K562 (cell line): ENCODE results near the gene COL7A1. TPM values are rescaled to one million over a fixed set of nuclear protein-coding genes. Genes with fewer than 3 reads are reported as not detected.
A peak's percentile ranks its signal among the peaks of the same experiment; 100 is the strongest.

Experiments
- ATAC-seq: fragments of 200-7000 bp; cut with Tn5 transposase; 3 replicates; pipeline ENCODE4 v1.9.1; 2020; ENCODE audit warnings: moderate library complexity
- BruUV-seq: library from RNA; stranded (reverse); fragments of 400-500 nt; replicated peaks from 2 replicates; lab custom pipeline; 2021; lab: Mats Ljungman, UMichigan
- CTCF ChIA-PET: fragments of 300-600 bp; formaldehyde crosslinking; extraction: SDS; loops from one replicate; lab custom pipeline; 2021; ENCODE audit warnings: low intra/inter-chr PET ratio; lab: Yijun Ruan, JAX
- POLR2A ChIA-PET: fragments of 300-600, 350-650 bp; sonication (Branson Sonifier 250); formaldehyde crosslinking; extraction: SDS; loops from one replicate; lab custom pipeline; 2021; ENCODE audit warnings: antibody characterized with exemption, inconsistent platforms; lab: Yijun Ruan, JAX
- DNase-seq, 4 experiments: peaks; one replicate each; pipeline versions ENCODE4 v3.0.0 to v3.0.0-alpha.2; 2011 to 2018; ENCODE audit warnings: low spot score in 3 of 4, mixed read lengths in 3 of 4; ENCODE audit errors: extremely low read depth in 1 of 4
- FAIRE-seq: peaks from 2 replicates; lab custom pipeline; 2011; peaks lifted over from hg19 to GRCh38; lab: Jason Lieb, UNC
- H2AFZ ChIP-seq: 2 replicates; pipeline ENCODE4 v1.6.0; 2011; ENCODE audit warnings: low read depth, low read length, control low read depth, inconsistent platforms
- H3K27ac ChIP-seq: fragments of 200-600 bp; 3 replicates; pipeline ENCODE4 v1.8.0; 2011; ENCODE audit warnings: low read depth, mild to moderate bottlenecking, control low read depth, inconsistent platforms, low read length, moderate library complexity, mixed read lengths; ENCODE audit errors: extremely low read depth
- H3K27me3 ChIP-seq, 2 experiments: fragments of 300-600 bp in 1 of 2; 2 replicates in 1 of 2; 3 replicates in 1 of 2; pipeline versions ENCODE4 v1.6.0 to v1.8.0; 2011; ENCODE audit warnings: inconsistent platforms in 2 of 2, low read length in 2 of 2, mild to moderate bottlenecking in 1 of 2, mixed read lengths in 1 of 2, moderate library complexity in 1 of 2; ENCODE audit not compliant: control insufficient read depth in 2 of 2, insufficient read depth in 2 of 2
- H3K36me3 ChIP-seq: fragments of 300-600 bp; 3 replicates; pipeline ENCODE4 v1.8.0; 2011; ENCODE audit warnings: mild to moderate bottlenecking, low read length, inconsistent platforms; ENCODE audit not compliant: control insufficient read depth, insufficient read depth
- H3K4me1 ChIP-seq, 2 experiments: fragments of 200-600 bp in 1 of 2; replicated peaks in 1 of 2; 2 replicates in 1 of 2; 3 replicates in 1 of 2; pipeline versions ENCODE4 v1.5.1 to v1.8.0; 2011; ENCODE audit warnings: inconsistent platforms in 2 of 2, low read length in 2 of 2, mild to moderate bottlenecking in 1 of 2, mixed read lengths in 1 of 2, moderate library complexity in 1 of 2; ENCODE audit not compliant: control insufficient read depth in 2 of 2, insufficient read depth in 2 of 2
- H3K4me2 ChIP-seq: 2 replicates; pipeline ENCODE4 v1.6.1; 2011; ENCODE audit warnings: low read length, control low read depth, inconsistent platforms, mixed read lengths; ENCODE audit not compliant: insufficient read depth
- H3K4me3 ChIP-seq: fragments of 200-600 bp; sonication (generic), shearing (Covaris generic); 2 replicates; pipeline ENCODE4 v1.5.1; 2016; ENCODE audit warnings: control low read depth, inconsistent platforms
- H3K79me2 ChIP-seq: fragments of 200-600 bp; 3 replicates; pipeline ENCODE4 v1.8.0; 2011; ENCODE audit warnings: low read length, inconsistent platforms; ENCODE audit not compliant: control insufficient read depth, insufficient read depth
- H3K9ac ChIP-seq, 2 experiments: 2 replicates each; pipeline versions ENCODE4 v1.6.0 to v1.6.1; 2011; ENCODE audit warnings: low read depth in 2 of 2, low read length in 2 of 2, control low read depth in 1 of 2, inconsistent platforms in 1 of 2, mild to moderate bottlenecking in 1 of 2, mixed read lengths in 1 of 2; ENCODE audit not compliant: insufficient read depth in 1 of 2
- H3K9me1 ChIP-seq: one replicate; pipeline ENCODE4 v1.6.0; 2011; ENCODE audit warnings: inconsistent platforms, mild to moderate bottlenecking, low read length, moderate library complexity; ENCODE audit not compliant: control insufficient read depth, insufficient read depth
- H3K9me3 ChIP-seq: replicated peaks from 2 replicates; pipeline ENCODE4 v1.5.1; 2011; ENCODE audit warnings: low read depth, low read length, inconsistent platforms; ENCODE audit not compliant: control insufficient read depth, insufficient read depth
- H4K20me1 ChIP-seq: replicated peaks from 2 replicates; pipeline ENCODE4 v1.6.1; 2011; ENCODE audit warnings: low read length, inconsistent platforms, mixed read lengths; ENCODE audit not compliant: control insufficient read depth, insufficient read depth
- CTCF ChIP-seq, 3 experiments: IDR thresholded peaks in 2 of 3; conservative IDR thresholded peaks in 1 of 3; 2 replicates each; pipeline ENCODE4 v1.5.1; 2011 to 2012; ENCODE audit warnings: low read length in 3 of 3, mild to moderate bottlenecking in 3 of 3, control low read depth in 2 of 3, improper control_type of control experiment in 1 of 3, inconsistent platforms in 1 of 3, low read depth in 1 of 3, mixed read lengths in 1 of 3, moderate library complexity in 1 of 3; ENCODE audit not compliant: insufficient read depth in 2 of 3
- XRCC5 ChIP-seq: fragments of 200-400 bp; formaldehyde crosslinking; IDR thresholded peaks from 2 replicates; pipeline ENCODE4 v1.6.1; 2017; ENCODE audit warnings: low read depth, mild to moderate bottlenecking, low read length
- ZNF12 ChIP-seq: sonication (generic); formaldehyde crosslinking; IDR thresholded peaks from 2 replicates; pipeline ENCODE4 v1.4.0; 2020; ENCODE audit warnings: mild to moderate bottlenecking, missing genetic modification reagents
- WGBS: fragments of 100-300 bp; shearing (Covaris generic); methylation state at CpG from one replicate; pipeline ENCODE4 v1.1.6; 2016; ENCODE audit warnings: low coverage, mixed read lengths; ENCODE audit not compliant: insufficient coverage; ENCODE audit errors: missing lambda C conversion rate; 5-methylcytosine and 5-hydroxymethylcytosine counted together
- in situ Hi-C: fragments of 300-500 bp; cut with MboI; formaldehyde crosslinking; loops from 4 replicates; pipeline ENCODE4 v1.15.0; 2018; ENCODE audit warnings: inconsistent platforms, mixed read lengths
- intact Hi-C: fragments of 100-400 bp; cut with micrococcal nuclease; formaldehyde crosslinking; loops from 2 replicates; pipeline ENCODE4 v1.14.2; 2022
- polyA plus RNA-seq, 8 experiments: library from polyadenylated mRNA; depleted of rRNA in 4 of 8; stranded (reverse) in 5 of 8; unstranded in 3 of 8; fragments of >200 nt; fragmentation: Nextera tagmentation in 2 of 8; fragmentation: Illumina TruSeq in 1 of 8; extraction: Ambion mirVana in 2 of 8; extraction: Trizol in 1 of 8; gene quantifications; 2 replicates each; pipeline versions ENCODE4 v1.2.1 to v1.2.3, GENCODE V29; 2011 to 2014; ENCODE audit warnings: inconsistent platforms in 1 of 8, missing spikeins in 1 of 8
- total RNA-seq, 7 experiments: library from RNA; depleted of rRNA in 6 of 7; stranded (reverse); fragments of >200 nt in 6 of 7; fragmentation: Illumina TruSeq in 2 of 7; extraction: Trizol in 2 of 7; gene quantifications; 2 replicates each; pipeline versions ENCODE4 v1.2.1 to v1.2.3, GENCODE V29; 2011 to 2021; ENCODE audit warnings: low replicate concordance in 1 of 7

COL7A1 gene
- total and polyA plus RNA-seq, 9 of the 15 experiments (the other 6 are each of a cell fraction or from before 2014, with no cell fraction given) = 0.09 to 0.66 (median 0.35) TPM; not detected in 3

- no peak for FAIRE-seq
- ATAC-seq = no peak
- DNase-seq = no peak
- TF ChIP-seq CTCF (IDR thresholded peaks at IDR 0.05 in 2 of 3, conservative IDR thresholded peaks at IDR 0.05 in 1 of 3; ENCODE audit: insufficient read depth in 2 of 3, low read depth in 1 of 3, low read length in 3 of 3) (peak in 1 of 3 experiments; percentile 27; a peak in 1 of 6 replicates), XRCC5 (peak; percentile 14), ZNF12 (CRISPR knock-in tag) (no peak)
- TF ChIP-seq, all 486 proteins: peak for 2
- peaks cover 46 to 71% of the 10 kb centered on the region in 2 experiments for H3K4me1 ChIP-seq
- intact Hi-C loops (loop anchor here (5.0 to 10.0 kb wide), 2 partner anchors 79 to 284 kb away; partner anchors contain the start of gene SLC26A6), in situ Hi-C loops (loop anchor here (5.0 kb wide), 1 partner anchor 91 kb away; a partner anchor contains a TSS)
- H3K36me3 ChIP-seq = peaks cover 10% of the 10 kb centered on the region; the same call in 2 of the 3 replicates
- H3K9me1 ChIP-seq = peaks cover 5% of the 10 kb centered on the region
- no peak overlapping the region for H3K4me3 ChIP-seq
- peak overlapping the region; percentile 29; the same call in 1 of the 2 replicates for H3K4me2 ChIP-seq
- no TSS peak for BruUV-seq
- peak overlapping the region in 1 of 2 experiments; percentile 72; a peak in 2 of 4 replicates for H3K9ac ChIP-seq
- ChIA-PET CTCF (interaction anchor here (0.5 kb wide), 1 partner anchor 130 kb away, joined by 3 read pairs; no protein-coding TSS in a partner anchor), POLR2A (interaction anchor here (0.6 to 1.0 kb wide), 6 partner anchors 9 to 463 kb away, joined by 3 to 5 read pairs (median 3); partner anchors contain the start of gene NDUFAF3)
- H3K79me2 ChIP-seq = peaks cover 30% of the 10 kb centered on the region
- H3K27ac ChIP-seq = no peak overlapping the region; the same call in 2 of the 3 replicates
- WGBS = 11% methylated on average over 5 of the region's 6 CpGs
- no peaks in the 10 kb centered on the region for H3K9me3 ChIP-seq
- H2AFZ ChIP-seq = no peak overlapping the region
- H3K27me3 ChIP-seq = no peaks in the 10 kb centered on the region
- 0 out of 2 replicates have a peak, but pooled peaks cover 6% of the 10 kb centered on the region for H4K20me1 ChIP-seq
Measured at GRCh38 chr3:48558493-48559134, 36.5 kb downstream of the COL7A1 start.
